HEK293T (cell line): ENCODE data around the gene EFNA5.

Source experiments
- CTCF ChIA-PET: fragments of 350-600 bp; formaldehyde crosslinking; extraction: SDS; loops from one replicate; lab custom pipeline; 2021; ENCODE audit warnings: antibody characterized with exemption, inconsistent platforms; lab: Yijun Ruan, JAX
- POLR2A ChIA-PET: fragments of 350-600 bp; formaldehyde crosslinking; extraction: SDS; loops from one replicate; lab custom pipeline; 2020; ENCODE audit warnings: antibody characterized with exemption, inconsistent platforms; lab: Yijun Ruan, JAX
- DNase-seq: peaks from one replicate; pipeline ENCODE4 v3.0.0; 2012; ENCODE audit warnings: mixed read lengths; ENCODE audit errors: extremely low spot score
- ARNT ChIP-seq: fragments of 450-650 bp; IDR thresholded peaks from 2 replicates; pipeline ENCODE4 v1.6.1; 2017; ENCODE audit warnings: mild to moderate bottlenecking
- BHLHE40 ChIP-seq: fragments of 450-650 bp; IDR thresholded peaks from 2 replicates; pipeline ENCODE4 v1.6.1; 2016; ENCODE audit warnings: mild to moderate bottlenecking, moderate library complexity, borderline replicate concordance
- CTBP1 ChIP-seq: fragments of 450-650 bp; IDR thresholded peaks from 2 replicates; pipeline ENCODE4 v1.6.1; 2016; ENCODE audit warnings: borderline replicate concordance
- ELF4 ChIP-seq: fragments of 450-650 bp; IDR thresholded peaks from 2 replicates; pipeline ENCODE4 v1.6.1; 2017; ENCODE audit warnings: antibody characterized with exemption
- FOXA1 ChIP-seq: fragments of 450-650 bp; IDR thresholded peaks from 2 replicates; pipeline ENCODE4 v1.6.1; 2016; ENCODE audit warnings: mild to moderate bottlenecking
- FOXK2 ChIP-seq: fragments of 450-650 bp; IDR thresholded peaks from 2 replicates; pipeline ENCODE4 v1.6.1; 2016; ENCODE audit warnings: mild to moderate bottlenecking
- FOXM1 ChIP-seq: fragments of 450-650 bp; IDR thresholded peaks from 2 replicates; pipeline ENCODE4 v1.6.1; 2017; ENCODE audit warnings: mild to moderate bottlenecking, borderline replicate concordance
- HDGF ChIP-seq: fragments of 450-650 bp; IDR thresholded peaks from 2 replicates; pipeline ENCODE4 v1.6.1; 2017; ENCODE audit warnings: antibody characterized with exemption, borderline replicate concordance
- L3MBTL2 ChIP-seq: fragments of 450-650 bp; conservative IDR thresholded peaks from 2 replicates; pipeline ENCODE4 v1.6.1; 2016; ENCODE audit warnings: mild to moderate bottlenecking
- LEF1 ChIP-seq: fragments of 450-650 bp; IDR thresholded peaks from 2 replicates; pipeline ENCODE4 v1.6.1; 2017; ENCODE audit warnings: mild to moderate bottlenecking, borderline replicate concordance
- NFRKB ChIP-seq: fragments of 450-650 bp; IDR thresholded peaks from 2 replicates; pipeline ENCODE4 v1.6.1; 2016; ENCODE audit warnings: mild to moderate bottlenecking, moderate library complexity
- SP1 ChIP-seq: fragments of 450-650 bp; IDR thresholded peaks from 2 replicates; pipeline ENCODE4 v1.6.1; 2017
- SUZ12 ChIP-seq: fragments of 450-650 bp; IDR thresholded peaks from 2 replicates; pipeline ENCODE4 v1.6.1; 2016; ENCODE audit warnings: mild to moderate bottlenecking
- TARDBP ChIP-seq: fragments of 450-650 bp; IDR thresholded peaks from 2 replicates; pipeline ENCODE4 v1.6.1; 2016
- ZNF384 ChIP-seq: fragments of 450-650 bp; IDR thresholded peaks from 2 replicates; pipeline ENCODE4 v1.6.1; 2016
- TF ChIP-seq, protein P1 (sequence below): fragments of 450-650 bp; IDR thresholded peaks from 2 replicates; pipeline ENCODE4 v1.6.1; 2016

EFNA5 gene

GRCh38 chr5:107705402-107706014, 34.8 kb upstream of the EFNA5 start:
- POLR2A ChIA-PET, result no interaction called here
- DNase-seq, result no peak
- CTCF ChIA-PET, result no interaction called here
- TF ChIP-seq NFRKB (no peak), FOXA1 (no peak), ARNT (no peak), FOXM1 (no peak), LEF1 (no peak), ELF4 (no peak), SP1 (no peak), FOXK2 (no peak), L3MBTL2 (no peak), ZNF384 (no peak), BHLHE40 (no peak), SUZ12 (no peak), TARDBP (no peak), CTBP1 (no peak), HDGF (no peak)
- TF ChIP-seq, protein P1, sequence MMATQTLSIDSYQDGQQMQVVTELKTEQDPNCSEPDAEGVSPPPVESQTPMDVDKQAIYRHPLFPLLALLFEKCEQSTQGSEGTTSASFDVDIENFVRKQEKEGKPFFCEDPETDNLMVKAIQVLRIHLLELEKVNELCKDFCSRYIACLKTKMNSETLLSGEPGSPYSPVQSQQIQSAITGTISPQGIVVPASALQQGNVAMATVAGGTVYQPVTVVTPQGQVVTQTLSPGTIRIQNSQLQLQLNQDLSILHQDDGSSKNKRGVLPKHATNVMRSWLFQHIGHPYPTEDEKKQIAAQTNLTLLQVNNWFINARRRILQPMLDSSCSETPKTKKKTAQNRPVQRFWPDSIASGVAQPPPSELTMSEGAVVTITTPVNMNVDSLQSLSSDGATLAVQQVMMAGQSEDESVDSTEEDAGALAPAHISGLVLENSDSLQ, result no peak

- no peak for TF ChIP-seq L3MBTL2
- no peak for TF ChIP-seq FOXK2
- TF ChIP-seq, protein P1, result no peak
- ChIA-PET POLR2A (no interaction called here), CTCF (no interaction called here)
- DNase-seq, result no peak
Measured at GRCh38 chr5:107704681-107705401, 34.1 kb upstream of the EFNA5 start.

DNA sequence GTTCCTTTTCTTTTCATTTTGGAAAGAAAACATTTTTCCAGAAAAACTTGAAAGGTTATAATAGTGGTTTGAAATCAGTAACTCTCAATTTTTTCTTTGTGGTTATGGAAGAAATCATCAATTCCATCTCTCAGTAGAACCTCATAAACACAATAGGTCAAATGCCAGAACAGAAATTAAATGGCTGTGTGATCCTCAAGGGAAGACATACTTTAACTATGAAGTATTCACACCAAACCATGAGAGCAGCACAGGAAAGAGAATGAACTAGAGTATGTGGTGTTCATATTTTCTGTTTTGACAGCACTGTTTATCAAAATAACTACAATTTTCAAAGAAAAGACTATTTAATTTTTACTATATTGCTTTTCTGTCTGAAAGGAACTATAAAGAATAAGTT, 29.7 kb upstream of the EFNA5 start:
- CTCF ChIA-PET, result no interaction called here
- no peak for DNase-seq
- POLR2A ChIA-PET, result no interaction called here
- TF ChIP-seq NFRKB (no peak), ARNT (no peak), L3MBTL2 (no peak), ELF4 (no peak), FOXM1 (no peak), CTBP1 (no peak), FOXK2 (no peak), HDGF (no peak), SUZ12 (no peak), ZNF384 (no peak), SP1 (no peak), TARDBP (no peak), BHLHE40 (no peak), FOXA1 (no peak), LEF1 (no peak)
- TF ChIP-seq, protein P1, result no peak

GRCh38 chr5:107699425-107699824, 28.7 kb upstream of the EFNA5 start:
- no peak for TF ChIP-seq CTBP1
- no peak for TF ChIP-seq NFRKB
- TF ChIP-seq SP1, result no peak
- TF ChIP-seq HDGF, result no peak
- no peak for TF ChIP-seq LEF1
- TF ChIP-seq FOXK2, result no peak
- TF ChIP-seq TARDBP, result no peak
- no peak for TF ChIP-seq L3MBTL2
- no peak for TF ChIP-seq FOXM1
- TF ChIP-seq ELF4, result no peak
- TF ChIP-seq, protein P1, result no peak
- no peak for TF ChIP-seq ZNF384
- TF ChIP-seq FOXA1, result no peak
- TF ChIP-seq BHLHE40, result no peak
- TF ChIP-seq ARNT, result no peak
- no peak for TF ChIP-seq SUZ12
- no peak for DNase-seq
- ChIA-PET CTCF (no interaction called here), POLR2A (no interaction called here)

DNA sequence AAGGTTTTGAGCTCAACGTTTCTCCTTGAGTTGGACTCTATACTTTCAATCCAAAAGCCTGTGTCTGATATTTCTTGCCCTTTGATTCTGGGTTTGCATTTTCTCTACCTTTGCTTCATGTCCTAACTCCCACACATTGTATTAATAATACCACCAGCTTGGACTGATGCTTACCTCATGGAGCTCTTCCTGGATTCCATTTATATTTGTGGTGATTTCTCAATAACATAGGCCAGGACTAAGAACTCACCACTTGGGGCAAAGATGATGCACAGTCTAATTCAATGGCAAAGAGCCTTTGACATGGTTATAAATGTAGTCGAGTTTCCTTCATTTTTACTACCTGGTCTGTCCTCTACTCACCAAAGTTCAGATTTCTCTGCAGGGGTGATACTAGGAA, 27.5 kb upstream of the EFNA5 start:
- ChIA-PET POLR2A (no interaction called here), CTCF (no interaction called here)
- DNase-seq, result no peak
- TF ChIP-seq, protein P1, result no peak
- TF ChIP-seq BHLHE40, result no peak
- TF ChIP-seq ARNT, result no peak
- no peak for TF ChIP-seq HDGF
- no peak for TF ChIP-seq ELF4
